ENCODE measurements around the gene JAKMIP1.

DNA sequence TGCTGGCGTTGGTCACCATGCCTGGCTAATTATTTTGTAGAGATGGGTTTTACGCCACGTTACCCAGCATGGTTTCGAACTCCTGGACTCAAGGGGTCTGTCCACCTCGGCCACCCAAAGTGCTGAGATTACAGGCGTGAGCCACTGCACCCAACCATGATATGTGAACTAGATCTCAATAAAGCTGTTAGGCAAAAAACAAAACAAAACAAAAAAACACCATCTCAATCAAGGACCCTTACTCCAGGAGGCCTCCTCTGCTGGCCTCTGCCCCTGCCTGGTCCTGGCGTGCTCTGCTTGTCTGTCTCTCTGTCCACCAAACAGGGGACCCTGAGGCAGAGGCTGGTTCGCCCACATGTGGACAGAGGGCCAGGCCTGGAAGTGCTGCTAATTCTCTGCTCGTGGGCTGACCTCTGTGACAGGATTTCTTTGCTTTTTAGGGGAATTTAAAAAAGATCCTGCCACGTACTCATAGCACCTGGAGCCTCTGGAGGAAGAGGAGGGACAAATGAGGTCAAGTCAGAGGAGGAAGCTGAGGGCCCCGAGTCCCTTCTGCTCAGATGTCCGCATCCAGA, 36.6 kb upstream of the JAKMIP1 start:
- TF ChIP-seq CTCF (IDR thresholded peaks at IDR 0.05): no peak
- TF ChIP-seq POLR2A (IDR thresholded peaks at IDR 0.05): no peak

Measured in body of pancreas (tissue), 4 donors.